ENCODE data around the gene MRPS18B.

The MRPS18B gene

DNA sequence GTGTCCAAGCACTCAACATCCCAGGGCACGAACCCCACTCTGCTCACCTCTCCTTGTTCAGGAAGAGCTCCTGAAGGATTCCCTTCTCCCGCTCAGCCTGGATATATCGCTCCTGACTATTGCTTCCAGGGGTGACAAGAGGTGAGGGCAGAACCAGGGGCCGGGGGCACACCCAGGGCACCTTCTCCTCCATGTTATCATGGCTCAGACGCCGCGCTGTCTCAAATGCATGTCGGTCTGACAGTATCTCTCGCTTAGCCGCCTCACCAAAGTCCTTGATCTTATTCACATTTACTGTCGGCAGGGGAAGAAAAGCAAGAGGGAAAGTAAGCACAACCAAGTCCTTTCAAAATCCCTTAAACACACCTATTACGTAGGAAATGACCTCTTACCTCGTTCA lies 13.7 kb upstream of the MRPS18B start:
- DNase-seq (ENCODE audit: low read depth in 2 of 2) = no peak

DNA sequence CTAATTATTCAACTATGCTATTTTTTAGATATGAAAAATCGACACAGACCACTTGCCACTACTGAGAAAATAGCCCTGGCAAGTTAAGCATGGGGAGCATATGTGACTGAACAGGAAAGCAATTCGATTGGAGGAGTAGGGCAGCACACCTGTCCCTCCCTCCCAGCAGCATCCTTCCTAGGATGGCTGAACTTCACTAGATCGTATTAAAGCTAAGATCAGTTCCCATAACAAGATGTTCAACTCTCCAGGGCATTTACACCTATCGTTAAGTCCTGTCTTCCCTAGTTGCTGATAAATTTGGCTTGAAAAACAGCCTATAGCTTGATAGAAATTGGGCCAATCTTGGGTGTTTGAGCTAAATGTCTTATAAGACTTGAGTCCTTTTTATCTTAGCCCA lies 7.6 kb upstream of the MRPS18B start:
- DNase-seq (ENCODE audit: low read depth in 2 of 2) = no peak

DNA sequence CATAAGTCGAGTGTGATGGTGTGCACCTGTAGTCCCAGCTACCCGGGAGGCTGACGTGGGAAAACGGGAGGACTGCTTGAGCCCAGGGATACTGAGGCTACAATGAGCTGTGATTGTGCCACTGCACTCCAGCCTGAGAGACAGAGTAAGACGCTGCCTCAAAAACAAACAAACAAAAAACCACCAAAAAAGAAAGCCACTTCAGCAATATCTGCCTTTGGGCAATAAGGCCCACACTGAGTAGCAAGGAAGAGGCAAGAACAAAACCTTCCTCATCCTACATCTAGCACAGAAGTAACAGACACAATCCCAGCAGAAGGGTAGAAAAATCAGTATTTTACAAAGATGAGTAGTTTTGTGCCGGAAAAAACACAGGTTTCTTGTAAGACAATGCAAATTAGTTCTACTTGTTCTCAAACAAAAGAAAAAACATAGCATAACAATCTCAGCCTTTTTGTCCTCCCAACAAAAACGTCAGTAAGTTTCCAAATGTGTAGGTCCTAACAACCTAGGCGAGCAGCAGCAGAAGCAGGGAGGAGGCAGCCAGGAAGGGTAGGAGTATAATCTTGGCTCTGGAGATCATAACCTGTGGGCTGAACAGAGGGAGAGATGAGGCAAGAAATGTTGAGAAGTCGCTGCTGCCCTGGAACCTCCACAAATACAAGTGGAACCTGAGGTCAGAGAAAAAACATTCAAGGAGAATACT lies 6.3 kb upstream of the MRPS18B start:
- no peak for DNase-seq (ENCODE audit: low read depth in 2 of 2)

DNA sequence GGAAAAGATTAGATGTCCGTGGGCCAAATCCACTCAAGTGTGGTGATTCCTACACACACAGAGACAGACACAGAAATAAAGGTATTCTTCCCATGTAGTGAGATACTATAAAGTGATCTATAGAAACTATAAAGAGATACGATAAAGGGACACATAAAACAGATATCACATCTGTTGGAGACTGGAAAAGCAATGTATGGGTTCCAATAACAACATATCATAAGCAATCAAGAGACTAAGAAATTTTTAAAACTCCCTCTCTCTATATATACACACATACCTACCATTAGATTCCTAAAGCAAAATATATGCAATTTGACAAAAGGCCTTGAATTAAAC lies 5.8 kb upstream of the MRPS18B start:
- no peak for DNase-seq (ENCODE audit: low read depth in 2 of 2)

DNA sequence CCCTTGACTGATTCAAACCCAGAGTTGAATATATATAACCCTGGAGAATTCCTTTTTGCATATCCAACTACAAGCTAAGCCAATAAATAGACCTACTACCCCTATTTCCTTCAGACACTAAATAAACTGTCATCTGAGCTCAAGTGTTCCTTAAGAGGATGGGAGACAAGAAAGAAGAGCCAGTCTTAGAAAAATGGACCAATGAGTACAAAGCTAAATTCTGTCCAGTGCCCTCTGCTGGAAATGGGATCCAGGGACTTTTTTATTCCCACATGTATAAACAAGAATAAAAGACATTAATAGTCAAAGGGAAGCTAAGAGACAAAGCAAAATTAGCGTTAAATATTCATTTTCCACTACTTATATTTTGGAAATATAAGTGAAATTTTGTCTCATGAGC lies 5.4 kb upstream of the MRPS18B start:
- DNase-seq (ENCODE audit: low read depth in 2 of 2) = no peak

DNA sequence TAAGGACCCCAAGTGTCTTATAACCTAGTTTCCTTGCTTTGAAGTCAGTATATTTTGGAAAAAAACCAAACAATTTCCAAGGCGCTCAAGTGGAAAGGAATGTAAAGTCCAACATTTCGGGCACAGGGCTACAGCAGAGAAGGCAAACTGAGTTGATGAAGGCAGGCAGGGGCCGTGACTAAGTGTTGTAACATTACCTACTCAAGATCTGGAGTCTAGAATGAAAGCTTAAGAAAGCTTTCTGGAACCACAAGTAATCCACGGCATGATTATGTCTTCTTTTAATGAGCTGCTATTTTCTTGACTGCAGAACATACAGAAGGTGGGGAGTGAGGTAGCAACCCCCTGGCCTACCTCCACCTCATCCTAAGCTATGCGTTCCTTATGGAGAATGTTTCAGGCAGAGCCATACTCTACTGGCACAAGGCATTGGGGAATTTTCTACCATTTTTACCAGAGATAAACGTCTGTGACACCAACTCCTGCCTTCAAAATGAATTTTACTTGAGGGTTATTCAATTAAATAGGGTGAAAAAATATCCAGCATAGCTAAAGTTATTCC lies 4.9 kb upstream of the MRPS18B start:
- no peak for DNase-seq (ENCODE audit: low read depth in 2 of 2)

DNA sequence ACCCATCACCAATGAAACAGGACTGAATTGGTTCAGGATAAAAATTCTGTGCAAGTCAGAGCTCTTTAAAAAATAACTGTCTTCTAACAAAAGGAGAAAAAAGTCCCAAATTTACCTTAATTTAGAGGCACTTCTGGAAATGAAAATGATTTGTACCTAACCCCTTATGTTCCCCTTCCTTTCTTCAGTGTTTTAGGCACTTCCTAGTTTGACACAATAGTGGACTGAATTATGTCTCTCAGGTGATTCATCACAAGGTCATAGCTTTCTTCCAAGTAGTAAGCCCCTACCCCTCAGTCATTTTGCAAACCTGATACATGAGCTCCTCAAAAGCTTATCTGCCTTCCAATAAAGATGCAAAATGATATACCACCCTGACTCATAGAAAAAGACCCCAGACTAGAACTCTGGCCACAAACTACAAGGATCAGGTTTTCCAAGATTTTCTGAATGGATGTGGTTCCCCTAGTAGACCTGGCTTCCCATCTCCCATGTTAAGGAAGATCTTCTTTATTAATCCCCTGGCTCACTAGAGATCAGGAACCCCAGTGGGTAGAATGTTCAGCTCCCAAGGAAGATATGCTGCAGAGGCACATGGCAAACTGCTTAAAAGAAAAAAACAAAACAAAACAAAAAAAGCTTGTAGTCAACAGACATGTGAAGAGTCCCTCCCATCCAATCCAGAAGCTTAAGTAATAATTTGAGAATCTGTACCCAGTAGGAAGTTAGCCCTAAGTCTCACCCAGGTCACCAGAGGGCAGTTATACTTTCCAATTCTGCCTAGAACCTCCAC lies 4.2 kb upstream of the MRPS18B start:
- DNase-seq (ENCODE audit: low read depth in 2 of 2) = no peak

DNA sequence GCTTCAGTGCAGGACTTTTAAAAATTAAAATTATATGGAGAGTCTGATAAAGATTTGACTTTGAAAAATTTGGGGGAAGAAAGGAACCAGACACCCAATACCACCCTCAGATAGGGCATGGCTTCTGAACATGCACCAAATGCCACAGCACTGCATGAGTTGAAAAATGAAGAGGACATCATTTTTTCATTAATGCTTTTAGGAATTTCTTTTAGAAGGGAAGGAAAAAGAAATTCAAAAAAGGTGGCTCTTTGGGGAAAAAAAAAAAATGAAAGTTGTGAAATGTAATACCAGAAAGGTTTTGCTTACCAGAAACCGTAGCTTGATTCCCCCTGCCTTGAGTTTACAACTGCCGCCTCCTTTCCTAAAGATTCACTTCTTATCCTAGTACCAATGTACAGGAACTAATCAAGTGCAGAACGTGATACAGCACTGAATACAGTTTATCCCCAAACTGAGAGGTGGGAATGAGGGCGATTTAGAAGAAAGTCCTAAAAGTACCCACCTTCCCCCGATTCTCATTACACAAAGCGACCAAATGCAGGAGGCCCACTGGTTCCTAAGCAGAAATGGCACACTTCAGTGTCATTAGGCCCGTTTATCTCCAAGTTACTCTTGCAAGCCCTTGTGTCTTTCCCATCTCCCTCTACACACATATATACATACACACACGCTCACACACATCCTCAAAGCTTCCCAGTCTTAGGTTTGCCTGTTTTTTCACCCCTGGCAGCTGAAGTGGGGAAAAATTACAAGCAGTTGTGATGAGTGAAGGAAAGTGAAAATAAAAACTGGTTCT lies 3.4 kb upstream of the MRPS18B start:
- DNase-seq (ENCODE audit: low read depth in 2 of 2) = no peak

DNA sequence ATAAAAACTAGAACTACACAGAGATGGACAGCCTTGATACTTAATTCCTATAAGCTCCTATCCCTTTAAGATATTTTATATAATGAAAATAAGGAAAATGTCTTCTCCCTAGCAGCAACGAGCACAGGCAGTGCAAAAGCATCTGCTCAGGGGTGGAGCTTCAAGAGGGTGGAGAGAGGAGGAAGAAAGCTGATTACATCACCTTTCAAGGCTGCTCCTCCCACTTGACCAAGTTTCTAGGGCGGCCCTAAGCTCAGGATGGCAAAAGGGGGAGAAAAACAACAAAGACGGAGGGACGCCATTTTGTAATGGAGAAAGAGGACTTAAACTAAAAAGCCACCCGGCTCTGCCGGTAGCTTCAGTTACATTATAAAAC lies 2.8 kb upstream of the MRPS18B start:
- DNase-seq (ENCODE audit: low read depth in 2 of 2) = peak; percentile 73 to 83

DNA sequence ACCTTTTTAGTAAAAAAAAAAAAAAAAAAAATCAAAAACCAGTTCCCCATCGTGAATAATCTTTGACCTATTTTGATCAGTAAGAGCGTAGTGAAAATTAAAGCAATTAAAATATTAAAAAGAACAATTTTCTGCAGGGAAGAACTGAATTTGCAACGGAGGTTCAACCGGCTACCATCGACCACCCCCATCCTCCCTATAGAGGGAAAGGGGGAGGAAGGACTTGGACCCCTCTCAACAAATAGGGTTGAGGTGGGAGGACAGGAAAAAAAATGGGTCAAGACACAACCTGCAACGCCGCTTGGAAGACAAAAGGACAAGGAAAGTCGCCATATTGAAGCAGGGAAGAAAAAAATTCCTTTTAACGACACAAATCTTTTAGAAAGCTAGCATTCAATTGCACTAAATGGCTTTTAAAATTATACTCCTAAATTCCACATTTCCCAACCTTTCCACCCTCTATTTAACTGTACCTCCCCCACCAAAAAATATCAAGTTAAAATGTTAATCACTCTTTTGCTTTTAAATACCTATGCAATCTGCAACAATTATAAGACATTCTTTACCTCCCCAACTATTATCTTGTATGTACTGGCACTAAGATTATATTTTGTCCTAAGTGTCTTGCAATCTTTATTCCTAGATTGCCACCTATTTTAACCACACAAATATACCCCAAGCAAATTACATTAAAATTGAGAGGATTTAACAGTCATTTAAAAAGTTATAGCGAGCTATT lies 2.3 kb upstream of the MRPS18B start:
- DNase-seq (ENCODE audit: low read depth in 2 of 2) = no peak

DNA sequence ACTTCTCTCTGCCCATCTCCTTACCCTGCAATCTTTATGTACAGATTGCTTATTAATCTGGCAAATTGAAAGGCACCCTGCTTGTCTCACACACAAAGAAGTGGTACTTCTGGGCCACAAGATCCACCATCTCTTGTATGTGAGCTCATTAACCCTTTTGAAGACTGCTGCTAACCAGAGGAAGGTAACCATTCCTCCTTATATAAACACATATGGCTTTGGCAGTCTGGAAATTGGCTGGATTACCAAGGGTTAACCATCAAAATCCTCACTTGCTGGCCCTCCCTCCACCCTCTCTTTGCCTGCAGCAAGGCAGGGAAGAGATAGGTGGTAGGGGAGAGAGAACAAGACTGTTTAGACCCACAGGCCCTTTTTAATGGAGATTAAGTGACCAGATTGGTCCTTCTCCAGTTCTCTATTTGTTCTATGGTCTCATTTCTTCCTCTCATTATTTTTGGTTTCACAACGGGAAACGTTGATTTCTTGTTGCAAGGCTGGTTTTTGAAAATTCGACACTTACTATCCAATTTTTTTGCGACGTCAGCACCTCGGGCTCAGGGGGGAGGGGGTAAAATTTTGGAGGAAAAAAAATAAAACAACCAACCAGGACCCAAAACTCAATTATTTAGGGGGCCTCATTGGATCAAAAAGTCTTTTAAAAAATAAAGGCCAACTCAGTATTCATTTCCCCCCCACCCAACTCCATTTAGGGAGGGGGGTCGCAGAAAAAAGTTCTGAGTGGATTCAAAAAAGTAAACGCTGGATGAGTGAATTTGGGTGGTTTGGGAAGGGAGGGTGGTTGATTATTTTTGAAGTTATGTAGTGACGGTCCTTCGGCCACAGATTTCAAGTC lies 1.5 kb upstream of the MRPS18B start:
- no peak for DNase-seq (ENCODE audit: low read depth in 2 of 2)

DNA sequence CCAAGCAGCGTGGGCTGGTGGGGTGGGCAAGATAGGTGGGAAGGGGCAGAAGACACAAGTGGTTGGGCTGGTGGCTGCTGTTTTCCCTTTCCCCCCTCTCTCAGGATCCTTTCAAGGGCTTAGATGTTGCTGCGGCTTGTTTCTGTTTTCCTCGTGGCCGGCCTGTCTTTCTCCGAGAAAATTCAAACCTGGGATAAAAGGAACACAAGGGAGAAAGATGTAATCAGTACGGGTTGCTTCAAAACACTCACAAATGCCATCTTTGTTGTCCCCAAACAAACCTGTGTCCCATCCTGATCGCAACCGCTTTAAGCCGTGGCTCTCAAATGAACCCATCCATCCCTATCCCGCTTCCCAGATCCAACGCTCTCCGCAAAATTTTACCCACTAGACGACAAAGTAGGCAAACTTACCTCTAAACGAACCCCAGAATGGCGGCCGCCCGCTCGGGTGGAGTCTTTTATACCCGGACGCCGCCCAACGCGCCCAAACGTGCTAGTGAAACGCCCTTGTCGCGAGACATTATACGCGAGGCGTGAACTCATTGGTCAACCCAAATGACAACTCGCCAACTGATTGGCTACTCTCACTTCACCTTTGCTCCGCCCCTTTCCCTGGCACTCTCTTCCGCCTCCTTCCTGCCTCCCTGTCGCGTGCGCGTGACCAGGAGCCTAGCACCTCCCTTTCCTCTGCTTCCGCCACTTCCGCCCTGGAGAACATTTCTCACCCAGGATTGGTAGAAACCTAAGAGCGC lies 652 bp upstream of the MRPS18B start, which contains the start of gene PPP1R10:
Gene PPP1R10, minus strand, starts transcription at position 433 of the 754 bp plus-strand sequence. CDS start 7,299 bp downstream, outside the sequence.
- DNase-seq (ENCODE audit: low read depth in 2 of 2) = peak; percentile 97 to 99

DNA sequence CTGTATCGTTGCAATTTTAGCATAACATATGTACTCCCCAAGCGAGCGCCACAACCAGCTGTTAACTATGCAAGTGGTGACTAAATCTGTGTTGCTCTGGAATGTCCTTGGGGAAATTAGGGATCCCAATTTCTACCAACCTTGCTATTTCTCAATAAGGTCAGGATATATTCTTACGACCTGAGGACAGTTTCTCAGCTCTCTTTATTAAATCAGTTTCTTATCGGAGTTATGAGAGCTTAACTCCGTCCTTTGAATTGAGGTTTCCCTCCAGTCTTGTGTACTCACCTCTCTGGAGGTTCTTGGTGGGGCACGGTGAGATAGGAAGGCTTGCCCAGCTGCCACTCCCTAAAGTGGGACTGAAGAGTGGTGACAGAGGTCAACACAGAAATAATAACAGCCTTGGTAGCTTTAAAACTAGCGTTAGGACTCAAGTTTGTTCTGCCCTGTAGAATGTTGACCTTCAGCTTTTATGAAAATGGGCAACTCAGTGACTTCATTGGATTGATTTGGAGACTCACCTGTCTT lies 694 bp downstream of the MRPS18B start:
- DNase-seq (ENCODE audit: low read depth in 2 of 2) = no peak

DNA sequence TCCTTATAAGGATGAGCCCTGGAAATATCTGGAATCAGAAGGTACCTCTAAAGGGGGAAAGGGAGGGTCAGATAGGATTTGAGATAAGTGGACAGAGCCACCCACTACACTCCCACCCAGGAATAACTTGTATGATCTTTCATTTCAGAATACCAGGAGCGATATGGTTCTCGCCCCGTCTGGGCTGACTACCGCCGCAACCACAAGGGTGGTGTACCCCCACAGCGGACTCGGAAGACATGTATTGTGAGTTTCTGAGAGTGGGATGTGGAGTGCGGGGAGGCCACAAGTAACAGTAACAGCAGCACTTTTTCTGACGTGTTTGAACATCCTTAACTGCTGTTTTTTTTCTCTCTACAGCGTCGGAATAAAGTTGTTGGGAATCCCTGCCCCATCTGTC lies 1.9 kb downstream of the MRPS18B start:
- no peak for DNase-seq (ENCODE audit: low read depth in 2 of 2)

DNA sequence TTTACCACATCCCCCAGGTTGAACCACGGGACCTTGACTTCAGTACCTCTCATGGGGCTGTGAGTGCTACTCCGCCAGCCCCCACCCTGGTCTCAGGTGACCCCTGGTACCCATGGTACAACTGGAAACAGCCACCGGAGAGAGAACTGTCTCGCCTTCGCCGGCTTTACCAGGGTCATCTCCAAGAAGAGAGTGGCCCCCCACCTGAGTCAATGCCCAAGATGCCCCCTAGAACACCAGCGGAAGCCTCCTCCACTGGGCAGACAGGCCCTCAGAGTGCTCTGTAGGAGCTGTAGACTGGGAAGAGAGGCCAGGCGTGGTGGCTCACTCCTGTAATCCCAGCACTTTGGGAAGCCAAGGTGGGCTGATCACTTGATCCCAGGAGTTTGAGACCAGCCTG lies 7.9 kb downstream of the MRPS18B start:
- DNase-seq (ENCODE audit: low read depth in 2 of 2) = no peak

DNA sequence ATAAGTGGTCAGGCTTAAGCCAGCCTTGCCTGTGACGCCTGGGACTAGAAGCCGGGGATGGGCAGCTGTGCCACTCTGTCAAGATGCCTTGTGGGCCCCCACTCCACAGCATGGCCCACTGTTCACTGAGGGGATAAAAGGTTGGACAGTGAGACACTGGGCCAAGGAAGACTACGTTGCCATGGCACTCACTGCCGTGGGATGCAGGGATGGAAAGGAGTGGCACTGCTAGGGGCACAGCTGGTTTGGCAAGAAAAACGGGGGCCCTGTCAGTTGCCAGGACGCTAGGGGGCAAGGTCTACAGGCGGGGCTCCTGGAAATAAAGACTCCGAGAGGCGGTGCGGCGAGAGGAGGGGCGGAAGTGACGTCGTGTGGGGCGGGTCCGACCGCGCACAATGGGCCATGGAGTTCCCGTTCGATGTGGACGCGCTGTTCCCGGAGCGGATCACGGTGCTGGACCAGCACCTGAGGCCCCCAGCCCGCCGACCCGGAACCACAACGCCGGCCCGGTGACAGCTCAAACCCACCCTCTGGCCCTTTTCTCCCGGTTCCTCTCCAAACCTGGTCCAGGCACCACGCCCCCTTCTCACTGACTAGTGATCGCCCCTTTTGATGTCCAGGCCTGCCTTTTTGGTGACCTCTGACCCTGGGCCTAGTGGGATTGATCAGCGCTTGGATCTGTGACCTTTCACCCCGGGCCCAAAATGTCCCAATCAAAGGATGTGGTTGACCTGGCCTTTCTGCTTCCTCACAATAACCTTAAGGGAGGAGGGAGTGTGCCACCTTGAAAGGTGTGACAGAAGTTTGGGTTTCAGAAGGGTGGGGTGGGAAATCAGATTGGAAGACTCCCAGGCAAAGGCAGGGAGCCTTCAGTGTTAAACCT lies 9.1 kb downstream of the MRPS18B start, which contains the start of gene ATAT1:
Gene ATAT1, plus strand, starts transcription at position 391 of the 883 bp plus-strand sequence.
- peak; percentile 81 to 85 for DNase-seq (ENCODE audit: low read depth in 2 of 2)

DNA sequence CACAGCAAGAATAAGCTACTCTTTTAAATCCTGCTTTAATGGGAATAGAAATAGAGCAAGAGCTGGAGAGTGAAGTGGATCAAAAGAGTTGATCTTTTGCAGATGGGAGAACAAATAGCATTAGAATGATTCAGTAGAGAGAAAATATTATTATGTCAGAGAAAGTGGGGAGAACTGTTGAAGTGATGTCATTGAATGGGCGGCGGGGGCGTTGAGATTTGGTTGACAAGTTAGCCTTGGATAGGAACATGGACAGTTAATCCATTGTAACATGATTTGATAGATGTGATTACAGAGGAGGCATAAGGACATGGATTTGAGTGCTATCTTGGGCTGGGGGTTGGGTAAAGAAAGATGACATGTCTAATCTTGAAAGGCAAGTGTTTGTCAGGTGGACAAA lies 18.2 kb downstream of the MRPS18B start:
- no peak for DNase-seq (ENCODE audit: low read depth in 2 of 2)

DNA sequence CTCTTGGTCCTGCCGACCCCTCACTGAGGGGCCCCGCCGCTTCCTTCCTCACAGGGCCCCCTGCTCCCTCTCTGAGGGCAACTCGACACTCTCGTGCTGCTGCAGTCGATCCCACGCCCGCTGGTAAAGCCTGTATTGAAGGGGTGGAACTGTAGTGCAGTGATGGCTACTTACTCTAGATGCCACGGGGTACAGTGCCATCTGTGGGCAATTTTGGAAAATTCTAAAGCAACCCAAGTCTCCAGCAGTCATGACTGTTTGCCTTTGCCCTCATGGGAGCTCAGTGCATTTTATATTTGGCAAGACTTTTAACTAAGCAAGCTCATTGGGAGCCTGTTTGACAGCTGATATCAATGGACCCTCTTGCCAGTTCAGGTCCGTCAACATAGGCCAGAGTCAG lies 22.8 kb downstream of the MRPS18B start:
- DNase-seq (ENCODE audit: low read depth in 2 of 2) = no peak

DNA sequence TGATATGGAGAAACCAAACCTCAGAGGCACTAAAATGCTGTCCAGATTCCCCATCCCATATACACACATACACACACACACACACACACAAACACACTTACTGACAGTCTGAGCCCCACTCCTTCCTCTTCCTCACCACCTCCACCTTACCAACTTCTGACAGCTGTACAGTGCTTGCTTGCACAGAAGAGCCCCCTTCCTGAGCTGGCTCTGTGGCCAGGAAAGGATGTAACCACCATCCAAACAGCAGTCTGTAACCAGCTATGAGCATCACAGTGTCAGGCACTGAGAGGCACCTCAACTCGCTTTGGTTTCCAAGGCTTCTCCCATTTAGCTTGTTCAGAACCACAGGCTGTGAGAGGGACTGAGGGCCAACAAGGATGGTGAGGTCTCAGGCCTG lies 23.4 kb downstream of the MRPS18B start:
- no peak for DNase-seq (ENCODE audit: low read depth in 2 of 2)

All from stimulated activated CD8-positive, alpha-beta memory T cell treated with anti-CD3 and anti-CD28 coated beads, Interleukin-7, amount 100 ng/mL, for 4 hours (primary cell).